ENCODE results near the gene SCN5A.

Gene SCN5A

GRCh38 chr3:38534180-38534579 lies 115.3 kb downstream of the SCN5A start:
- no peak for DNase-seq

GRCh38 chr3:38533285-38533976 lies 116.1 kb downstream of the SCN5A start:
- no peak for DNase-seq

- DNase-seq, result no peak
Measured at GRCh38 chr3:38532529-38532928, 117.0 kb downstream of the SCN5A start.

GRCh38 chr3:38528457-38528856 lies 121.0 kb downstream of the SCN5A start:
- DNase-seq, result no peak

GRCh38 chr3:38526792-38527191 lies 122.7 kb downstream of the SCN5A start:
- no peak for DNase-seq

- DNase-seq, result peak; percentile 7
Measured at GRCh38 chr3:38524141-38524739, 125.2 kb downstream of the SCN5A start.

- no peak for DNase-seq
Measured at GRCh38 chr3:38522002-38522401, 127.5 kb downstream of the SCN5A start.

GRCh38 chr3:38521391-38521987 lies 128.0 kb downstream of the SCN5A start:
- DNase-seq, result peak; percentile 55

GRCh38 chr3:38519651-38520050 lies 129.8 kb downstream of the SCN5A start:
- DNase-seq, result no peak

GRCh38 chr3:38519000-38519399 lies 130.5 kb downstream of the SCN5A start:
- peak; percentile 25 for DNase-seq

- no peak for DNase-seq
Measured at GRCh38 chr3:38516669-38517068, 132.8 kb downstream of the SCN5A start.

GRCh38 chr3:38515367-38515766 lies 134.1 kb downstream of the SCN5A start:
- no peak for DNase-seq

- no peak for DNase-seq
Measured at GRCh38 chr3:38511546-38511945, 137.9 kb downstream of the SCN5A start.

GRCh38 chr3:38510631-38511030 lies 138.9 kb downstream of the SCN5A start:
- no peak for DNase-seq

GRCh38 chr3:38509732-38510131 lies 139.8 kb downstream of the SCN5A start:
- no peak for DNase-seq

GRCh38 chr3:38507120-38507519 lies 142.4 kb downstream of the SCN5A start:
- DNase-seq, result no peak

- no peak for DNase-seq
Measured at GRCh38 chr3:38500688-38501417, 148.6 kb downstream of the SCN5A start.
